Type B pancreatic cell (in vitro differentiated cells): Measurements from ENCODE around the gene OTUD4. TPM values are rescaled to one million over a fixed set of nuclear protein-coding genes. Genes with fewer than 3 reads are reported as not detected.

Experiments used
- DNase-seq: peaks from one replicate; pipeline ENCODE4 v3.0.0; 2021; ENCODE audit warnings: mixed read lengths; ENCODE audit not compliant: unreplicated experiment; ENCODE audit errors: extremely low spot score
- H3K27ac Mint-ChIP-seq: 2 replicates; pipeline ENCODE4 v1.8.0; 2021; ENCODE audit warnings: mild to moderate bottlenecking, mixed read lengths
- H3K27me3 Mint-ChIP-seq: 2 replicates; pipeline ENCODE4 v1.8.0; 2021; ENCODE audit warnings: mixed read lengths
- H3K36me3 Mint-ChIP-seq: 2 replicates; pipeline ENCODE4 v1.8.0; 2021; ENCODE audit warnings: mixed read lengths
- H3K4me1 Mint-ChIP-seq: one replicate; pipeline ENCODE4 v1.8.0; 2021; ENCODE audit warnings: mixed read lengths; ENCODE audit not compliant: unreplicated experiment
- H3K4me3 Mint-ChIP-seq: 2 replicates; pipeline ENCODE4 v1.8.0; 2021; ENCODE audit warnings: mild to moderate bottlenecking, mixed read lengths
- H3K9me3 Mint-ChIP-seq: 2 replicates; pipeline ENCODE4 v1.8.0; 2021; ENCODE audit warnings: mixed read lengths
- total RNA-seq: library from RNA; stranded (reverse); gene quantifications from 2 replicates; pipeline ENCODE4 v1.2.1, GENCODE V29; 2021; ENCODE audit warnings: low replicate concordance
- TF ChIP-seq, protein P1 (sequence below): fragments of 200-600 bp; sonication (generic); conservative IDR thresholded peaks from 2 replicates; pipeline ENCODE4 v1.5.0; 2021; ENCODE audit warnings: antibody characterized with exemption, mild to moderate bottlenecking

OTUD4 gene
- total RNA-seq, 1 donor from 2014 or later: 39.0 TPM

DNA sequence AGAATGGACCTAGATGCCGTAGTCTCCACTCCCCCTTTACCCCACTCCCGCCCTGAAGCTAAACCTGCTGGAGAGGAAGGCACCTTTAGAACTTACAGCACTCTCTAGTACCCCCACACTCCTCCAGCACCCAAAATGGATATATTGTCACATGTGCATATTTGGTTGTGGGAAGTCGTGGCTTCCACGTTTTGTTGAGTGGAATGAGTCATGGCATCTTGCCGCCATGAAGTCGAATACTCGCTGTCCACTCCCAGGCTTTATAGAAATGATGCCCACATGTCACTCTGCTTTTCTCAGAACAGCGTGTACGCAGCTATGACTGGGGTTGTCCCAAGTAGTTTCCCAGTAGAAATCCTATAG is 81.7 kb downstream of the OTUD4 start:
- Mint-ChIP-seq H3K27ac (peak overlapping the region; percentile 100), H3K4me1 (peaks cover 3% of the 10 kb centered on the region), H3K9me3 (peaks cover 8% of the 10 kb centered on the region), H3K36me3 (peaks cover 20% of the 10 kb centered on the region), H3K4me3 (peak overlapping the region; percentile 97), H3K27me3 (no peaks in the 10 kb centered on the region)
- TF ChIP-seq, protein P1, sequence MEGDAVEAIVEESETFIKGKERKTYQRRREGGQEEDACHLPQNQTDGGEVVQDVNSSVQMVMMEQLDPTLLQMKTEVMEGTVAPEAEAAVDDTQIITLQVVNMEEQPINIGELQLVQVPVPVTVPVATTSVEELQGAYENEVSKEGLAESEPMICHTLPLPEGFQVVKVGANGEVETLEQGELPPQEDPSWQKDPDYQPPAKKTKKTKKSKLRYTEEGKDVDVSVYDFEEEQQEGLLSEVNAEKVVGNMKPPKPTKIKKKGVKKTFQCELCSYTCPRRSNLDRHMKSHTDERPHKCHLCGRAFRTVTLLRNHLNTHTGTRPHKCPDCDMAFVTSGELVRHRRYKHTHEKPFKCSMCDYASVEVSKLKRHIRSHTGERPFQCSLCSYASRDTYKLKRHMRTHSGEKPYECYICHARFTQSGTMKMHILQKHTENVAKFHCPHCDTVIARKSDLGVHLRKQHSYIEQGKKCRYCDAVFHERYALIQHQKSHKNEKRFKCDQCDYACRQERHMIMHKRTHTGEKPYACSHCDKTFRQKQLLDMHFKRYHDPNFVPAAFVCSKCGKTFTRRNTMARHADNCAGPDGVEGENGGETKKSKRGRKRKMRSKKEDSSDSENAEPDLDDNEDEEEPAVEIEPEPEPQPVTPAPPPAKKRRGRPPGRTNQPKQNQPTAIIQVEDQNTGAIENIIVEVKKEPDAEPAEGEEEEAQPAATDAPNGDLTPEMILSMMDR: no peak
- no peak for DNase-seq

DNA sequence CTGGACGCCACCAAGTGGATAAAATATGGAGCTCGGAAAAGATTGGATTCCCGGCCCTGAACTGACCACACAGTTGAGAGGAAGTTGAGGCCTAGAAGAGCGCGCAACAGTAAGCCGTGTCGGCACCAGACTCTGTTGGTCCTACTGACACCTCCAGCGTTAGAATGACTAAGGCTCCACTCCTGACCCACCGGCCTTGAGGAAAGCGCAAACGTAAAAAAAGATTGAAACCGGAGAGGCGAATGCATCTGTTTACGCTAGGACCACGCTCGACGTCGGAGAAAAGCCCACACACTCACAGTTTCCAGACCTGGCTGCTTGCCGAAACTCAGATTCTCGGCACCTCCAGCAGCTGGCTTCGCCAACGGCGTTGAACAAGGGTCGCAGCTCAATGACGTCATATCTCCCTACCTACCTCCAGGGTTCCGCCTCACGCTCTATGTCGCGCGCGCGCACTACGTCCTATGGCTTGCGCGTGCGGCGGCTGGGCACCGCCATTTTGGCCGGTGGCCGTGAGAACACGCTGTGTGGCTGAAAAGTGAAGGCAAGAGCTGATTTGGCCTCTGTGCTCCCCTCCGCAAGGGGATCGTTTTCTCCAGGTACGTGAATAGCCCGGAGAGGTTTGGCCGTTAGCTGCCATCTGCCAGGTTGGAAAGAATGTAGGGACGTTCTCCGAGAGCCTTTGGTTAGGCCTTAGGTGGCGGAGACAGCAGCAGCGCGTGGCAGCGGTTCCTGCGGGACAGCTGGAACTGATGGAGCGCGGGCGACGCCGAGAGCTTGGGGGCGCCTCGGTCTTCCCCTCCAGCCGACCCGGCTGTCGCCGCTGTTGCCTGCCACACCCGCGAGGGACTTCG is 82.3 kb downstream of the OTUD4 start, which contains the start of the genes ABCE1 and ANAPC10:
ABCE1 (plus strand) TSS at position 491 of the 854 bp plus-strand sequence. CDS start 6,102 bp downstream, outside the sequence.
ANAPC10 (minus strand) TSS at position 376 of the 854 bp plus-strand sequence. CDS start 2,097 bp downstream, outside the sequence.
- TF ChIP-seq, protein P1: peak; percentile 47
- H3K27me3 Mint-ChIP-seq: no peaks in the 10 kb centered on the region
- peaks cover 12% of the 10 kb centered on the region for H3K9me3 Mint-ChIP-seq
- H3K27ac Mint-ChIP-seq: peak within 1 kb of the TSS; percentile 100
- peaks cover 26% of the 10 kb centered on the region for H3K36me3 Mint-ChIP-seq
- peaks cover 3% of the 10 kb centered on the region for H3K4me1 Mint-ChIP-seq
- H3K4me3 Mint-ChIP-seq: peak within 1 kb of the TSS; percentile 97
- peak; percentile 96 for DNase-seq

DNA sequence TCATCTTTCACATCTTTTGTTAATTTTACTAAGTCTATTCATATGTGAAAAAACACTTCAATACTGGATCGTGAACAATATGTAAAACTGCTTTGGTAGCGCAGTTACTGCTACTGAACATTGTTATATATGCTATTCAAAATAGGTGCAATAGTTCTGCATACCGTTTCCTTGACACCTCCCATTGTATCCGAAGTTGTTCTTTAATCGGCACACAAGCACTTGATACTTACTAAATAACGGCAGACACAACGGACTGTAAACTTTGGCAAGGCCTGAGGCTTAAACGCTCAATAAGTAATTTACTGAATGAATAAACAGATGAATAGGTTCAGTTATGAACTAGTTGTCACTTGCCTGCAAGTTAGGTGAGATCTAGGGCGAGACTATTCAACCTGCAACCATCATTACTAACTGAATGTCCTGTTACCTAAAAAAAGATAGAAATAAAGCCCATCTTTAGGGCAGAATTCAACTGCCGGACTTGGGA is 83.0 kb downstream of the OTUD4 start:
- TF ChIP-seq, protein P1: no peak
- Mint-ChIP-seq H3K4me3 (peak overlapping the region; percentile 97), H3K4me1 (peaks cover 3% of the 10 kb centered on the region), H3K9me3 (peaks cover 12% of the 10 kb centered on the region), H3K36me3 (peaks cover 32% of the 10 kb centered on the region), H3K27me3 (no peaks in the 10 kb centered on the region), H3K27ac (peak overlapping the region; percentile 100)
- DNase-seq: no peak

DNA sequence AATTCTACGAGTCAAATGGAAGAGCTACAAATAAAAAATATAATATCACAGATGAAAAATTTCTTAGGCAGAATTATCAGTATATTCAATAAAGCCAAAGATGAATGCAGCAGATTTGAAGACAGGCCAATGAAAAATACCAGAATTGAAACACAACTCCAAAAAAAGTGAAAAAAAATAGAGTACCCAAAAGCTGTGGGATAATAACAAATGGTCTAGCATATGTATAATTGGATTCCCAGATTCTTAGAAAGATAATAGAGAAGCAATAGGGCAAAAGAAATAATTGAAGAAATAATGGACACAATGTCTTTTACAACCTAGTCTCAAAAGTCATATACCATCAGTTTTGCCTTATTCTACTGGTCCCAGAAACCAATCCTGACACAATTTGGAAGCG is 86.8 kb downstream of the OTUD4 start:
- H3K9me3 Mint-ChIP-seq: peaks cover 12% of the 10 kb centered on the region
- no peak overlapping the region for H3K27ac Mint-ChIP-seq
- DNase-seq: no peak
- no peaks in the 10 kb centered on the region for H3K4me1 Mint-ChIP-seq
- no peaks in the 10 kb centered on the region for H3K27me3 Mint-ChIP-seq
- TF ChIP-seq, protein P1: no peak
- H3K36me3 Mint-ChIP-seq: peaks cover 54% of the 10 kb centered on the region
- no peak overlapping the region for H3K4me3 Mint-ChIP-seq

DNA sequence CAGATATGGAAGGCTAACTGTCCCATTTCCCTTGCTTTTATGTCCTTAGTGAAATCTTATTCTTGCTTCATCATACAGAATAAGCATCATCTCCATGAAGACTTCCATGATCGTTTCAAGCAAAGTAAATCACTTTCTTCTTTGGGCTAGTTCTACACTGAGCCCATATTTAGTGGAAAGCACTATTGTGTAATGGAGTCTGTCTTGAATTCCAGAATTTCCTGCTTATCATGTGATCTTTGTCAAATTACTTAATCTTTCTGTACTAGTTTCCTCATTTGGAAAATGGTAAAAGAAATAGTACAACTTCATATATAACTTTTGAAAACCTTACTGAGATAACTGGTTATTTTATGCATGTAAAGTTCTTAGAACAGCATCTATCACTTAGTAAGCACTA is 90.0 kb downstream of the OTUD4 start:
- H3K27ac Mint-ChIP-seq: no peak overlapping the region
- TF ChIP-seq, protein P1: no peak
- H3K4me1 Mint-ChIP-seq: no peaks in the 10 kb centered on the region
- H3K9me3 Mint-ChIP-seq: peaks cover 12% of the 10 kb centered on the region
- H3K4me3 Mint-ChIP-seq: no peak overlapping the region
- peaks cover 64% of the 10 kb centered on the region for H3K36me3 Mint-ChIP-seq
- H3K27me3 Mint-ChIP-seq: no peaks in the 10 kb centered on the region
- no peak for DNase-seq
